DMS53 treated with DMSO at 0.1 percent for 48 hours (cell line): Measurements from ENCODE around the gene CLIP2.
A peak's percentile ranks its signal among the peaks of the same experiment; 100 is the strongest.

Experiments
- DNase-seq: peaks from one replicate; lab custom pipeline; 2025; ENCODE audit not compliant: unreplicated experiment; lab: John Stamatoyannopoulos, UW

CLIP2 gene

DNA sequence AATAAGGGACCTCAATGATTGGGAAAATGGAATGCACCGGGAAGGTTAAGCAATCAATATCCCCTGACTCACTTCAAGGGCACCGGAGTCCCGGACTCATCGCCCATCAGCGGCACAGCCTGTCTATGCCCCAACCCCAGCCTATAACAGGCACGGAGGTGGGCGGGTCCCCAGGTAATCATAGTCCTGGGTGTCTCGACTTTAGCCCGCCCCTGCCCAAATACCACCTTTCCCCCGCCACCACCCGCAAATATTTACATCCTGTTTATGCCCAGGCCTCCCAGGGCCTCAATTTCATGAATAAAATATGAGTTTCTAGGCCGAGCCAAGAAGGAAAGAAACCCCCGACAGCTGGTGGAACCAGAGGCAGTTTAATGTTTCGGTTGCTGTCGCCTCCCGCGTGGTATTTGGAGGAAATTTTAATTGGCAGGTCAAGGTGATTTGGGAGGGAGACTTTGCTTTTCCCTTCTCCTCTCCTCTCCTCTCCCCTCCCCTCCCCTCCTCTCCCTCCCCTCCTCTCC lies 19.4 kb upstream of the CLIP2 start:
- DNase-seq, result peak; percentile 74

DNA sequence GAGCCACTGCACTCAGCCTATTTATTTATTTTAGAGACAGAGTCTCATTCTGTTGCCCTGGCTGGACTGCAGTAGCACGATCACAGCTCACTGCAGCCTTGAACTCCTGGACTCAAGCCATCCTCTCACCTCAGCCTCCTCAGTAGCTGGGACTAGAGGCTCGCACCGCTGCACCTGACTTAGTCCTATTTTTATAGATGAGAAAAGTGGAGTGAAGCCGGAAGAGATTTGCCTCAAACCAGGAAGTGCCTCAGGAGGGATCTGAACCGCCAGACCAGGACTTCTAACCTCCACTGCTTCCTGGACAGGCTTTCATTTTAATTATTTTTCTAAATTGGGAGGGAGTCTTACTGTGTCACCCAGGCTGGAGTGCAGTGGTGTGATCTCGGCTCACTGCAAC lies 17.5 kb upstream of the CLIP2 start:
- no peak for DNase-seq

DNA sequence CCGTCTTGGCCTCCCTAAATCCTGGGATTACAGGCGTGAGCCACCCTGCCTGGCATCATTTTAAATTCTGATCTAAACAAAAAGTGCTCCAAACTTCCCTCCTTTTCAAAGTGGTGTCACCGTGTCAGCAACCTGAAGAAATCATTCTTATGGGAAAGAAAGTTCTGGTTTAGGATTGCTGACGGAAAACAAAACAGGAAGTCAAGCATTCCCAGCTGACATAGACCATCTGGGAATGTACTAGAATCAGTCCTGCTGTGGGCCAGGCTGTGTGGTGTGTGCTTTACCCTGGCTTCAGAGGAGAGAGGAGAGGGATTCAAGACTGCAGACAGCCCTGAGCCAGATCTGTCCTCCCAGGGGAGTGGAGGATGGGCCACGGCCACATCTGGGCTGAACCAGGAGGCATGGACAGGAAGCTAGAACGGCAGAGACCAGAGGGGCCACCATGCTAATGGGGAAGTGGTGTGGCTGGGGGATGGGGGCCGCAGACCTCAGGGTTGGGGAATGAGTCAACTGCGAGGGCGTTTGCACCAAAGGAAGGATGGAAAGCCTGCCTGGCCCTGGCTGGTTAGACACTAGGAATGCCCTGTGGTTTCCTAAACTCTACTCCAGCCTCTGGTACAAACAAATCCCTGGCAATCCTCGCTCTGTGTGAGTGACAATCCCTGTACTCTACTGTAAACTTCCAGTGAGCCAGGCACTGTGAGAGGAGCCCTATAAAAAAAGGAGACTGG lies 16.7 kb upstream of the CLIP2 start:
- DNase-seq, result no peak

DNA sequence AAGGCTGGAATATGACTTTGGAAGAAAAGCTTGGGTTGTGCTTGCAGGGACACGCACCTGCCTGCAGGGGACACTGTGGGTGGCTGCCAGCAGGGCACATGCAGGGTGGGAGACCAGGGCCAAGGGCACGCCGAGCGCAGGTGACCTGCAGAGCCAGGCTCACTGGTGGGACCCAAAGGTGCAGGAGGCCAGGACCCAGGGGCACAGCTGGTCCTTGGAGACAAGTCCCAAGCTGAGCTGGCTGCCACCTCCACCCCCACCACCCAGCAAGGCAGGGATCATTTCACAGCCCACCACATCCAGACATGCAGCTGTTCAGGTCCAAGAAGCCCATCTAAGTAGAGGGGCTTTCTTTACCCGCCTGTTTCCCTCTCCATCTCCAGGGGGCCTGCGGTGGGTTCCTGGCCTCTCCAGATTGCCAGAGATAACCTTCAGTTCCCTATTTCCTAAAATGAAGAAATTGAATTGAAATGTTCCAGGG lies 13.8 kb upstream of the CLIP2 start:
- no peak for DNase-seq

DNA sequence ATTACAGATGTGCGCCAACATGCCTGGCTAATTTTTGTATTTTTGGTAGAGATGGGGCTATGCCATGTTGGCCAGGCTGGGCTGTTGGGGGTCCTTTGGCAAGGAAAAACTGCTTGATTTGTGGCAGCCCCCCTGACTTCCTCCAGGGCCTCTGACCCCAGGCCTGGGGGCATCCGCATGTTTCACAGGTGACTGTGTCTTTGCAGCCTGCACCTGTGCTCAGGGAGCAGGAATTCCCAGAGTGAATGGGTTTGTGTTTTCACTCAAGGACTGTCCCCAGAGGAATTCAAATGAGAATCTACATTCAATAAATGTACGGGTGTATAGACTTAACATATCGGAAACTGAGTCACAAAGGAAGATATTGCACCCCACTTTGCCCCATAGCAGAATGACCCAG lies 11.6 kb upstream of the CLIP2 start:
- DNase-seq, result no peak

DNA sequence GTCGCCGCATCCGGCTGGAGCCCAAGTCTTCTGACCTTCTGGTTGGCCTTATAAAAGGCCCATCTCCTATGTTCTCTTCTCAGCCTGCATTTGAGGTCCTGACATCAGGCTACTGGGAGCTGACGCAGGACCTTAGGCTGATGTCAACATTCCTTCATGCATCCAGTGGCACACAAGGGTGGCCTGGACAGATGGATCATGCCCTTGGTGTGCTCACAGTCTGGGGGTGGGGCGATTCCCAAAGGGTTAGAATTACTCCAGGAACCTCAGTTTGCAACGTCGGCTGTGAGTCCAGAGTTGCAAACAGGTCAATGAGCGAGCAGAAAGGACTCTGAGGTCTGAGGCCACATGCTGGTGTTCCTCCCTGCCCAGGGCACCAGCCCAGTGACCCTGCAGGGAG lies 8.2 kb upstream of the CLIP2 start:
- no peak for DNase-seq

DNA sequence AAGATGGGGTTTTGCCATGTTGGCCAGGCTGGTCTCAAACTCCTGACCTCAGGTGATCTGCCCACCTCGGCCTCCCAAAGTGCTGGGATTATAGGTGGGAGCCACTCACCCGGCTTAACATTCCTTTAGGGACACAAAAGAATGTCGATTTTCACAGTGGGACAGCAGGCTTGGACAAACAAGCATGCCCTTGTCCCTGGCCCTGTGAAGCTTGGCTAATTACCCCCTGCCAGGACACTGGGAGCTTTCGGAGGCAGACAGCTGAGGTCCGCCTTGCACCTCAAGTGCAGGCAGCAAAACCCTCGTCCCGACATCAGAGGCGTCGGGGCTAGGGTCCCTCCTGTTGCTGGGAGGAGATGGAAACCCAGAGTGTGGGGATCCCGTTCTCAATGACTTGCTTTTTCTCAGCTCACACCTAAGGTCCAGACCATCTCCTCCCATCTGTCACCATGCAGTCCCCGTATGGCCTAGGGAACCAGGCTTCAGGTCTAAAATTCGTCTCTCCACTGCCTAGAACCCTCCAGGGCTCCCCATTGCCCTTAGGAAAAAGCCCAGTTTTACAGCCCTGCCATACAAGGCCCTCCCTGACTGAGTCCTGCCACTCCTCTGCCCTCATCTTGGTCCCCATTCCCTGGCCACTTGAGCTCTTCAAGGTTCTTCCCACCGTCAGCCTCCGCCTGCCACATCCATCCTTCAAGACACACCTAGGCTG lies 6.3 kb upstream of the CLIP2 start:
- DNase-seq, result no peak

DNA sequence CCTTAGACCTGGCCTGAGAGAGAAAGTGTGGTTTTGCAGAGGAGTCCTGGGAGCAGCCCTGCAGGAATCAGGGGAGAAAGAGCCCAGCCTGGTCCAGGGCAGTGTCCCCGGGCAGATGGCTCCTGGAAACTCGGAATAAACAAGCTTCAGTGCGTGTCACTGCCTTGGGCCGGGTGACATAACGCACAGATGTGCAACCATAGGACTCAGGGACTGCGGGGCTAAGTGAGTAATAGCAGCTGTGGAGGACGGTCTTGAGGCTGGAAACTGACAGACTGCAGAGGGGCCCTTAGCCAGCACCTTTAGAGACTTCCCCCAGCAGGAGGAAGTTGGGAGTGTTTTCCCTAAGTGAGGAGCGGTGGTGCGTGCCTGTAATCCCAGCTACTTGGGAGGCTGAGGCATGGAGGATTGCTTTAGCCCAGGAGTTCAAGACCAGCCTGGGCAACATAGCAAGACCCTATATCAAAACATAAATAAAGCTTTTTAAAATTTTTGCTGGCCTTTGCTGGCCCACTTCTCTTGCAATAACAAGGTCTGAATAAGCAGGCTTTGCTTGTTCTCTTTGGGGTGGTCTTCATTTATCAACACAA lies 5.3 kb upstream of the CLIP2 start:
- DNase-seq, result no peak

DNA sequence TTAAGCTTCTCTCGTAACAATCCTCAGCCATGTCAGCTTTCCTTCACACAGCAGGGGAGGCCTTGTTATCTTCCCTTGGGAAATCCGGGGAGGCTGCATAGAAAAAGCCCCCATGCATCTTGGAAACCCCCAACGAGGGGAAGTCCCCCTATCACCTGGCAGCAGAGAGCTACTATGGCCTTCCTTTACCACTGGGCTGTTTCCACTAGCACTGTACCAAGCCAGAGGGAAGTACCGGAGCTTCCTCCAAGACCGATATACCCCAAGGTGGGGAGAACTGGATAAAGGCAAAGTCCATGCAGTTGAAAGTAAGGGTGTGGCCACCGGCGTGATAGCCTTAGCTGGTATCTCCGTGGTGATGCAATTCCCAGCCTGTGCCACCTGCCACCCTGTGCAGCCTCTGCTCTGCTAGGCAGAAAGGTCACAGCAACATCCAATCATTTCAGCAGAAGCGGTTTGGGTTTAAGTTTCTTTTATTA lies 4.4 kb upstream of the CLIP2 start:
- peak; percentile 43 for DNase-seq

DNA sequence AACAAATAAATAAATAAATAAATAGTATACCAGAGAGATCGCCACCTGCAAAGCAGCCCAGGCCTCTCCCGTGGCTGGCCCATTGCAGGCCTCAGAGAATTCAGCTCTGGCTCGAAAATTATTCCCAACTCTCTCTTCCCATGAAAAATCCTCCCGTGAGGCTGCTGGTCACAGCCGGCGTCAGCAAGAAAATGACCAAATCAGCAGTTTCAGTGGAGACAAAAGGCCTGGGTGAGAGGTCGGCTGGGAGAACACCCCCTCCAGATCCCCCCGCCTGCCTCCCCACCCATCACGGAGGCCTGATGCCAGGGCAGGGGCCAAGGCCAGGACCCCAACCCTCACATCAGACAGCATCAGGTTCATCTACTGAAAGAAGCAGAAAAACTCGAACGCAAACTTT lies 3.1 kb upstream of the CLIP2 start:
- DNase-seq, result no peak

DNA sequence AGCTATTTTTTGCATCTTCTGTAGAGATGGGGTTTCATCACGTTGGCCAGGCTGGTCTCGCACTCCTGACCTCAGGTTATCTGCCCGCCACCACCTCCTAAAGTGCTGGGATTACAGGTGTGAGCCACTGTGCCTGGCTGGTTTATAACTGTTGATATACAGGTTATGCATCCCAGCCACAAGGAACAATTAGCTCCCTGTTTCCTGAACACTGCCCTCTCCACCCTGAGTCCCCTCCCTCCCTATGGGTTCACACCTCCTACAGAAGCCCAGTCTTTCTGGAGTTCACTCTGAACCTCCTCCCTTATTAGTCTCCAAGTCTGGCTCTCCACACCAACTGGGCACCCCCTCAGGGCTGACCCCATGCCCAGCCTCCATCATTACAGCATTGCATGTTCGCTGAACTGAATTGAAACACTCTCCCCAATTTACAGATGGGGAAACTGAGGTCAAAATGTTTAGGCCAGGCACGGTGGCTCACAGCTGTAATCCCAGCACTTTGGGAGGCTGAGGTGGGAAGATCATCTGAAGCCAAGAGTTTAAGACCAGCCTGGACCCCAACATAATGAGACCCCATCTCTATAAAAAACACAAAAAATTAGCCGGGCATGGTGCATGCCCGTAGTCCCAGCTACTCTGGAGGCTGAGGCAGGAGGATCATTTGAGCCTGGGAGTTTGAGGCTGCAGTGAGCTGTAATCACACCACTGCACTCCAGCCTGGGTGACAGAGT lies 1.7 kb upstream of the CLIP2 start:
- DNase-seq, result no peak

DNA sequence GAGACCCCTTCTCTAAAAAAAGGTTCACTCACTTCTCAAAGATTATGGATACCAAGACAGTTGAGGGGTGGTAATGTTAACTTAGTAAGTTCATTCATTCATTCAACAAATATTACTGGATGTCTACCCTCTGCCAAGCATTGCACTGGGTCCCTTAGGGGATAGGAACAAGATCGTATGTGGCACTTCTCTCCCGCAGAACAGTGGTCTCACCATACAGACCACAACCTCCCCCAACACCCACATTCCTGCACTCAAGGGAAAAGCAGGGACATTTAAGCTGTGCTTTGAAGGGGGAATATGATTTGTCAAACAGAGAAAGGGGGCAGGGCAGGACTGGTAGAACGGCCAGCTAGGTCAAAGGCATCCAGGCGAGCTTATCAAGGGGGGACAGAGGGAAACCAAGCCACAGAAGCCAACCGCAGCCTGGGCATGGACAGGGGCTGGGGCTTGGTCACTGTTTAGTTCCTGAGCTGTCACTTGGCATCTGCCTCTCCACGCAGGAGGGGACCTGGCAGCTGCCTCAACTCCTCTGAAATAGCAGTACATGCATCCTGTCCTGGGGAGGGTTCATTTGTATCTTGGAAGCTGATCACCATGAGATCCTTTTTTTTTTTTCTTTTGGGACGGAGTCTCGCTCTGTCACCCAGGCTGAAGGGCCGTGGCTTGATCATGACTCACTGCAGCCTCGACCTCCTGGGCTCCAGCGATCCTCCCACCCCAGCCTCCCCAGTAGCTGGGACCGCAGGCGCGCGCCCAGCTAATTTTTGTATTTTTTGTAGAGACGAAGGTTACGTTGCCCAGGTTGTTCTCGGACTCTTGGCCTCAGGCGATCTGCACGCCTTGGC lies 949 bp upstream of the CLIP2 start:
- DNase-seq, result no peak

DNA sequence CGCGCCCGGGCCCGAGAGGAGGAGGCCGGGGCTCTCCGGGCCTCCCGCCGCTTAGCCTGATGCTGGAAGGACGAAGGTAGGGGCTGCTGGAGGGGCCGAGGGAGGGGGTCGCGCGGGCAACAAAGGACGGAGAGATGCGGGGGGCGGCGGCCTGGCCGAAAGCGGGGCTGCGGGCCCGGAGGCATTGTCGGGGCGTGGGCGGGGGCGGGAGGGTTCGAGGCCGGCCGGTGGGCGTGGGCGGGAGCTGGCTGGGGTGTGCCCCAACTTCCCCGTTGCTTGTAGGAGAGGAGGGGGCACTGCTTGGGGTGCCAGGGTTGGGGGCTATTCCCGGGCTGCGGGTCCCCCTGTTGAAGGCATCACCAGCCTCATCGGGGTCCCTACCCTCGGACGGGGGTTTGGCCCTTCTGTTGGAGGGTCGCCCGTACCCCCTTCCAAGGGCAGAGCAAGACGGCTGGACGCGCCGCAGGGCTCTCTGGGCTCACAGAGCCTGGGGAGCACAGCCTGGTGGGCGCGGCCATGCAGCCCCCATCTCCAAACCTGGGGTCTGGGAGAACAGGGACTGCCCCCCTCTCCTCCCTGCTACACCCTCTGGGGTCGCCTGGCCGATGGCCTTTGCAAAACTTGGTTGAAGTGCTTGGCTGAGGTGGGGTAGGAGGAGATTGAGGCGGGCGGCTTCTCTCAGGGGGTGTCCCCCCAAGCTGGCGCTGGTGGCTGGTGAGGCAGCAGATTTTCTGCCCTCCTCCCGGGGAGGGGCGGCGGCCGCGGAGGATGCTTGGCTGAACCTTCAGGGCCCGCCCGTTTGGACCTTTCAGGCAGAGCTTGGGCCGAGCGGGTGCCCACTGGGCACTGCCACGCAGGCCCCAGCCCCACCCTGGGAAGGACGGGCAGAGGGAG lies 699 bp downstream of the CLIP2 start:
- no peak for DNase-seq

DNA sequence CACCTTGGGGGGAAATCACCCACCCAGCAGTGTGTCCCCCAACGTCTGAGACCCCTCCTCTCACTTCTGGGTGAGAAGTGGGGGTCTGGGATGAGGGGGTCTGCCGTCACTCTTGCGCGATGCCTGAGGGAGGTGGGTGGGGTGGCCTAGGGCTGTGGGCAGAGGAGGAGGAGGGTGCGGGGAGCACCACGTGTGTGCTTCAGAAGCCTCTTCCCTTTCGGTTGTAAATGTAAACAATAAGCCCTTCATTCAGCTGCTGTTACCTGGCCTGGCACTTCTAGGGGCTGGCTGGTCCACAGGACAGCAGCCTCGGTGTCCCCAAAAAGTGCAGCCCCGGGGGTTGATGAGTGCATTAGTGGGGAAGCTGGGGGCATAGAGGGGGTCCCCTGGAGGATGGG lies 1.3 kb downstream of the CLIP2 start:
- DNase-seq, result peak; percentile 23

DNA sequence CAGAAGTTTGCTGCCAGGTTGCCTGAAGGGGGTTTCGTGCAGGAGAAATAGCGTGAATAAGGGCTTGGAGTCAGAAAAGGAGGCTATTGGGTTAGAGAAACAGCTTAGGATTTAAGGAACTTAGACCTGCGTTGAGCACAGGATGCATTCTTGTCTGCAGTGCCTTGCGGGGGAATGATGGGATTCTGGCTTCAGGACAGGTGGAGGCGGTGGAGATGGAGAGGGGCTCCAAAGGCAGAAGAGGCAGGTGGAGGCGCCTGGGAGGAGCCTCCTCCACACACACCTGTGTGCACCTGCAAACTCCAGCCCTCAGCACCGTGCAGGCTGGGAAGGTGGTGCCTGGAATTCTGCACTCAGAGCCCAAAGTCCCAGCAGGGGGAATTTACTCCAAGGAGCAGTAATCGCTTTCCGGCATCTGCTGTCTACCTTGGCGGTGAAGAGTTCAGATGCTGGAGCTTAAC lies 1.8 kb downstream of the CLIP2 start:
- DNase-seq, result no peak

DNA sequence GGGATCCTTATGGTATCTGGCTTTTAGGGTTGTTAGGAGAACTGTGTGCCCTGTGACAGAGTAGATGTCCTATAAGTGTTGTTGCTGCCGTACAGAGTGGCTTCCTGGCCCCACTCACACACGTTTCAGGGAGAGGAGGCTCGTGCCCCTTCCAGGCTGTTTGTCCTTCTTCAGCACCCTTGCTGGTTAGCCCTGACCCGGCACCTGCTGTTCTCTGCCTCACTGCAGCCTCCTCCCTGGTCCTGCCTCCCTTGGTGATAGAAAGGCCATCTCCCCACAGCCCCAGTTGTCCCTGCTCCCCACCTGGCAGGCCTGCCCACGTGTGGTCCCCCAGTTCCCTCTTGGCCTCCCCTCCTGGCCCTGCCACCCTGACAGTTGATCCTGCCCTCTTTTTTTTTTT lies 2.3 kb downstream of the CLIP2 start:
- DNase-seq, result no peak

DNA sequence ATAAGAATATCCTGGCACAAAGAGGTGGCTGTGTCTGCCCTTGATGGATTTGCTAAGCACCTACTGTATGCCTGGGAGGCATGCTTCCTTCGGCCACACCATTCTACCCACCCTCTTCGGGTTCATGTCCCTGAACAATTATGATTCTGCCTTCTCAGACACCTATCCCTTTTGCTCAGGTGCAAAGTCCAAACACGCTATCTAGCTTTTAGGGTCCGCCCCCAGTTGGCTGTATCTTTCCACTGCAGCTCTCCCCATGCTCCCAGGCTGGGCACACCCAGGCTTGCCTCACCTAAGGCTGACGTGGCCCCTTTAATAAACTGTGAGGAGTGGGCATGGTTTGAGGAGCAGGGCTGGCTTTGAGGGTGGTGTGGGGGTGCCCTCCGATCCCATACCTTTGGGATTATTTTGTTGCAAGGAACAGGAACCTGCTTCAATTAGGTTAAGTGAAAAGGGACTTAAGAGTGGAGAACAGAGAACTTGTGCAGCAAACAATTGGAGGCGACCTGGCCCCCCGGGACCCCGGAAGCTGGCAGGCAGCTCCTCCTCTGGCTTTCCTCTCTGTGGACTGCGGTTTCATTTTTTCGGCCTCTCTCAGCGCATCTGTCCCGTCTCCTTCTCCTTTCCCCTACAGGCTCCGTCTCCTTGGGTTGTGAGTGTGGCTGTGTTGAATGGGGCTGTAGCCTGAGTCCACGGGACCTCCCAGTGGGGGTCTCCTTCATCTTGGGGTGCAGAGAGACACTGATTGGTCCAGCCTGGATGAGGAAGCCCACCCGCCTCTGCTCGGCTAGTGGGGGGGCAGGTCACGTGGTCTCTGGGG lies 3.8 kb downstream of the CLIP2 start:
- DNase-seq, result no peak

DNA sequence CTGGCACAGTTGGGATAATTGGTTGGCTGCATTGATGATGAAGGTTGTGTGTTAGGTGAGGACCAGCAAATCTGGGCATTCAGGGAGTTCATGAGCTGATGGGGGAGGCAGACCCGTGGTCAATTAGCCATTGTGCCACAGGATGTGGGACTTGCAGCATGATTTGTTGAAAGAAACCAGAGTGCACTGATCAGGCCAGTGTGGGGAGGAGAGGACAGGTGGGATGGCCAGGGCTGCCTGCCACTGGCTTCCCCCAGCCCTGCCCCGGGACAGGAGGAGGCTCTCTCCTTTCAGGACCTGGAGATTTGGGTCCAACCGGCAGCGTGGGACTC lies 4.3 kb downstream of the CLIP2 start:
- DNase-seq, result no peak
